ENCODE results near the gene ZNF750. TPM values are rescaled to one million over a fixed set of nuclear protein-coding genes. Genes with fewer than 3 reads are reported as not detected.

The ZNF750 gene
- total and polyA plus RNA-seq, 10 of the 15 experiments (the other 5 are each of a cell fraction or from before 2014, with no cell fraction given) = 0.06 TPM; not detected in 9

DNA sequence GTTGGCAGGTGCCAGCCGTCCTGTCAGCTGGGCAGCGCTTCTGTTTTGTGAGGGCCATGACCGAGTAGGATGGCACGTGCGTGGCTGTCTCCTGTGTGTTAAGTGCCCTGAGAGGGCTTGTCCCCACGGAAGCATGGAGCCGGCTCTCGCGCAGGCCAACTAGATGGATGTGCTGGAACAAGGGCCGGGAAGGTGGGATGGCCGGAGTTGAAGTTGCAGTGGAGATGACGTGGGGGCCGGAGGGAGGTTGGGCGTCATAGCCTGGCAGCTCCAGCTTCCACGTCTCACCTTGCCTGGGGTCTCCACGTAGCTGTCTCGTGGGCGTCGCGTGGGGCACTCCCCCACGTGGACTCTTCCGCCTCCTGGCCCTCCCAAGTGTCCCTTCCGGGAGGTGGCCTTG, 60.3 kb downstream of the ZNF750 start (continued):
- TF ChIP-seq EED (IDR thresholded peaks at IDR 0.05; ENCODE audit: low read depth) (no peak), EGR1 (IDR thresholded peaks at IDR 0.05; ENCODE audit: borderline replicate concordance in 1 of 2, low read depth in 2 of 2, low read length in 2 of 2) (no peak), ZNF24 (IDR thresholded peaks at IDR 0.05) (no peak)

Other genes starting within 250 kb of the ZNF750 start
- 27.6 and 35.7 TPM in 2 replicates for gene WDR45B, start 191.6 kb downstream of the ZNF750 start, total RNA-seq (2014; rRNA removed)
- gene WDR45B, start 191.6 kb downstream of the ZNF750 start, total RNA-seq (2014; rRNA removed; fragmentation: Illumina TruSeq; extraction: Trizol) = 20.1 and 22.7 TPM in 2 replicates
- gene WDR45B, start 191.6 kb downstream of the ZNF750 start, total RNA-seq (2021) = 26.5 and 26.7 TPM in 2 replicates
- gene WDR45B, start 191.6 kb downstream of the ZNF750 start, polyA plus RNA-seq (2011; rRNA removed) = 66.9 and 73.7 TPM in 2 replicates
- 20.7 and 24.4 TPM in 2 replicates for gene WDR45B, start 191.6 kb downstream of the ZNF750 start, polyA plus RNA-seq (2014; fragmentation: Illumina TruSeq; extraction: Trizol)
- 1 to 10 TPM; 1.0 to 2.5 TPM for gene WDR45B, start 191.6 kb downstream of the ZNF750 start, polyA plus RNA-seq (2014; fragmentation: Nextera tagmentation; extraction: Ambion mirVana)
- gene WDR45B, start 191.6 kb downstream of the ZNF750 start, polyA plus RNA-seq (2014; rRNA removed) = 34.4 and 37.1 TPM in 2 replicates
- gene WDR45B, start 191.6 kb downstream of the ZNF750 start, polyA plus RNA-seq (2016; fragmentation: Nextera tagmentation; extraction: Ambion mirVana) = 10 to 100 TPM; 26.7 to 31.2 TPM
- gene RAB40B, start 141.3 kb downstream of the ZNF750 start, total RNA-seq (2014; rRNA removed) = 0.65 and 2.3 TPM in 2 replicates
- gene RAB40B, start 141.3 kb downstream of the ZNF750 start, total RNA-seq (2014; rRNA removed; fragmentation: Illumina TruSeq; extraction: Trizol) = 0.36 and 0.41 TPM in 2 replicates
- gene RAB40B, start 141.3 kb downstream of the ZNF750 start, total RNA-seq (2021) = 1.6 and 1.9 TPM in 2 replicates
- gene RAB40B, start 141.3 kb downstream of the ZNF750 start, polyA plus RNA-seq (2011; rRNA removed) = 0.98 and 1.2 TPM in 2 replicates
- 0.11 and 0.94 TPM in 2 replicates for gene RAB40B, start 141.3 kb downstream of the ZNF750 start, polyA plus RNA-seq (2014; fragmentation: Illumina TruSeq; extraction: Trizol)
- under 1 TPM; 0.06 to 0.42 TPM for gene RAB40B, start 141.3 kb downstream of the ZNF750 start, polyA plus RNA-seq (2014; fragmentation: Nextera tagmentation; extraction: Ambion mirVana)
- gene RAB40B, start 141.3 kb downstream of the ZNF750 start, polyA plus RNA-seq (2014; rRNA removed) = 2.4 and 3.2 TPM in 2 replicates
- gene RAB40B, start 141.3 kb downstream of the ZNF750 start, polyA plus RNA-seq (2016; fragmentation: Nextera tagmentation; extraction: Ambion mirVana) = 1 to 10 TPM; 2.4 to 2.8 TPM
- 23.3 and 23.8 TPM in 2 replicates for gene FN3KRP, start 123.3 kb downstream of the ZNF750 start, total RNA-seq (2014; rRNA removed)
- 21.5 and 22.6 TPM in 2 replicates for gene FN3KRP, start 123.3 kb downstream of the ZNF750 start, total RNA-seq (2014; rRNA removed; fragmentation: Illumina TruSeq; extraction: Trizol)
- gene FN3KRP, start 123.3 kb downstream of the ZNF750 start, total RNA-seq (2021) = 29.5 and 30.9 TPM in 2 replicates
- 15.9 and 24.8 TPM in 2 replicates for gene FN3KRP, start 123.3 kb downstream of the ZNF750 start, polyA plus RNA-seq (2011; rRNA removed)
- gene FN3KRP, start 123.3 kb downstream of the ZNF750 start, polyA plus RNA-seq (2014; fragmentation: Illumina TruSeq; extraction: Trizol) = 27.2 and 29.2 TPM in 2 replicates
- gene FN3KRP, start 123.3 kb downstream of the ZNF750 start, polyA plus RNA-seq (2014; fragmentation: Nextera tagmentation; extraction: Ambion mirVana) = 1 to 10 TPM; 1.8 to 6.3 TPM
- gene FN3KRP, start 123.3 kb downstream of the ZNF750 start, polyA plus RNA-seq (2014; rRNA removed) = 27.3 and 28.1 TPM in 2 replicates
- gene FN3KRP, start 123.3 kb downstream of the ZNF750 start, polyA plus RNA-seq (2016; fragmentation: Nextera tagmentation; extraction: Ambion mirVana) = 10 to 100 TPM; 47.5 to 50.5 TPM
- 0.51 TPM in 1 of 2 replicates, not detected in the other for gene FN3K, start 104.4 kb downstream of the ZNF750 start, total RNA-seq (2014; rRNA removed)
- not detected in 2 replicates for gene FN3K, start 104.4 kb downstream of the ZNF750 start, total RNA-seq (2014; rRNA removed; fragmentation: Illumina TruSeq; extraction: Trizol)
- 0.58 TPM in 1 of 2 replicates, not detected in the other for gene FN3K, start 104.4 kb downstream of the ZNF750 start, total RNA-seq (2021)
- gene FN3K, start 104.4 kb downstream of the ZNF750 start, polyA plus RNA-seq (2011; rRNA removed) = 0.08 and 0.17 TPM in 2 replicates
- gene FN3K, start 104.4 kb downstream of the ZNF750 start, polyA plus RNA-seq (2014; fragmentation: Illumina TruSeq; extraction: Trizol) = not detected in 2 replicates
- not detected for gene FN3K, start 104.4 kb downstream of the ZNF750 start, polyA plus RNA-seq (2014; fragmentation: Nextera tagmentation; extraction: Ambion mirVana)
- 0.14 and 0.17 TPM in 2 replicates for gene FN3K, start 104.4 kb downstream of the ZNF750 start, polyA plus RNA-seq (2014; rRNA removed)
- gene FN3K, start 104.4 kb downstream of the ZNF750 start, polyA plus RNA-seq (2016; fragmentation: Nextera tagmentation; extraction: Ambion mirVana) = not detected
- 54.4 and 58.2 TPM in 2 replicates for gene TBCD, start 88.0 kb downstream of the ZNF750 start, total RNA-seq (2014; rRNA removed)
- gene TBCD, start 88.0 kb downstream of the ZNF750 start, total RNA-seq (2014; rRNA removed; fragmentation: Illumina TruSeq; extraction: Trizol) = 27.2 and 38.6 TPM in 2 replicates
- 96.3 and 114 TPM in 2 replicates for gene TBCD, start 88.0 kb downstream of the ZNF750 start, total RNA-seq (2021)
- gene TBCD, start 88.0 kb downstream of the ZNF750 start, polyA plus RNA-seq (2011; rRNA removed) = 36.7 and 61.0 TPM in 2 replicates
- gene TBCD, start 88.0 kb downstream of the ZNF750 start, polyA plus RNA-seq (2014; fragmentation: Illumina TruSeq; extraction: Trizol) = 12.2 and 35.6 TPM in 2 replicates
- gene TBCD, start 88.0 kb downstream of the ZNF750 start, polyA plus RNA-seq (2014; fragmentation: Nextera tagmentation; extraction: Ambion mirVana) = 10 to 100 TPM; 10.3 to 19.3 TPM
- gene TBCD, start 88.0 kb downstream of the ZNF750 start, polyA plus RNA-seq (2014; rRNA removed) = 46.6 and 66.7 TPM in 2 replicates
- gene TBCD, start 88.0 kb downstream of the ZNF750 start, polyA plus RNA-seq (2016; fragmentation: Nextera tagmentation; extraction: Ambion mirVana) = 10 to 100 TPM; 72.9 to 83.5 TPM
- 2.5 and 3.7 TPM in 2 replicates for gene METRNL, start 239.6 kb upstream of the ZNF750 start, total RNA-seq (2014; rRNA removed)
- 0.69 and 0.72 TPM in 2 replicates for gene METRNL, start 239.6 kb upstream of the ZNF750 start, total RNA-seq (2014; rRNA removed; fragmentation: Illumina TruSeq; extraction: Trizol)
- gene METRNL, start 239.6 kb upstream of the ZNF750 start, total RNA-seq (2021) = 3.5 TPM in 2 replicates
- 0.19 and 0.20 TPM in 2 replicates for gene METRNL, start 239.6 kb upstream of the ZNF750 start, polyA plus RNA-seq (2011; rRNA removed)
- 0.25 TPM in 1 of 2 replicates, not detected in the other for gene METRNL, start 239.6 kb upstream of the ZNF750 start, polyA plus RNA-seq (2014; fragmentation: Illumina TruSeq; extraction: Trizol)
- under 1 TPM; 0.05 TPM for gene METRNL, start 239.6 kb upstream of the ZNF750 start, polyA plus RNA-seq (2014; fragmentation: Nextera tagmentation; extraction: Ambion mirVana)
- gene METRNL, start 239.6 kb upstream of the ZNF750 start, polyA plus RNA-seq (2014; rRNA removed) = 2.2 and 2.7 TPM in 2 replicates
- gene METRNL, start 239.6 kb upstream of the ZNF750 start, polyA plus RNA-seq (2016; fragmentation: Nextera tagmentation; extraction: Ambion mirVana) = not detected